CD4-positive, alpha-beta memory T cell (primary cell): Measurements from ENCODE around the gene HIF1AN. TPM values are rescaled to one million over a fixed set of nuclear protein-coding genes. Genes with fewer than 3 reads are reported as not detected.

Source experiments
- CTCF ChIA-PET: fragments of 350-600 bp; sonication (Branson Sonifier 250); formaldehyde crosslinking; loops from one replicate; lab custom pipeline; 2021; ENCODE audit warnings: inconsistent platforms; ENCODE audit not compliant: partially characterized antibody; lab: Charles Lee
- POLR2A ChIA-PET: fragments of 350-600 bp; sonication (Branson Sonifier 250); formaldehyde crosslinking; loops from one replicate; lab custom pipeline; 2021; ENCODE audit not compliant: partially characterized antibody; lab: Charles Lee
- DNase-seq, 5 donors: peaks; one replicate each; pipeline versions ENCODE4 v3.0.0 to v3.0.0-alpha.2; 2020 to 2022; ENCODE audit warnings: mixed read lengths in 1 of 5
- H3K27ac ChIP-seq: one replicate; pipeline ENCODE4 v1.7.0; 2013; ENCODE audit warnings: low read depth, low read length
- H3K27me3 ChIP-seq: 2 replicates; pipeline ENCODE4 v1.7.0; 2013; ENCODE audit warnings: mild to moderate bottlenecking, low read length, moderate library complexity; ENCODE audit not compliant: insufficient read depth
- H3K36me3 ChIP-seq: 2 replicates; pipeline ENCODE4 v1.7.0; 2013; ENCODE audit warnings: mild to moderate bottlenecking, low read length, moderate library complexity; ENCODE audit not compliant: insufficient read depth
- H3K4me1 ChIP-seq: 2 replicates; pipeline ENCODE4 v1.7.0; 2013; ENCODE audit warnings: mild to moderate bottlenecking, low read length, moderate library complexity; ENCODE audit not compliant: insufficient read depth
- H3K4me3 ChIP-seq, 2 donors: one replicate each; pipeline ENCODE4 v1.7.0; 2013; ENCODE audit warnings: low read length in 2 of 2, mild to moderate bottlenecking in 1 of 2
- H3K9me3 ChIP-seq, 2 donors: one replicate each; pipeline ENCODE4 v1.7.0; 2013; ENCODE audit warnings: low read length in 2 of 2, control low read depth in 1 of 2; ENCODE audit not compliant: control insufficient read depth in 1 of 2
- H3K27ac Mint-ChIP-seq, 7 donors: one replicate each; pipeline ENCODE4 v1.8.0; 2020 to 2021; ENCODE audit warnings: mixed read lengths in 7 of 7, mild to moderate bottlenecking in 6 of 7, inconsistent platforms in 3 of 7, moderate library complexity in 3 of 7
- H3K27me3 Mint-ChIP-seq, 2 donors: one replicate each; pipeline ENCODE4 v1.8.0; 2020 to 2021; ENCODE audit warnings: mixed read lengths in 2 of 2
- H3K36me3 Mint-ChIP-seq, 2 donors: one replicate each; pipeline ENCODE4 v1.8.0; 2020 to 2021; ENCODE audit warnings: mixed read lengths in 2 of 2, inconsistent platforms in 1 of 2, mild to moderate bottlenecking in 1 of 2
- H3K4me1 Mint-ChIP-seq, 4 donors: one replicate each; pipeline ENCODE4 v1.8.0; 2020 to 2021; ENCODE audit warnings: mixed read lengths in 4 of 4, mild to moderate bottlenecking in 1 of 4
- H3K4me3 Mint-ChIP-seq, 8 donors: one replicate each; pipeline ENCODE4 v1.8.0; 2020 to 2021; ENCODE audit warnings: mixed read lengths in 8 of 8, mild to moderate bottlenecking in 7 of 8, moderate library complexity in 6 of 8, inconsistent platforms in 3 of 8
- H3K9me3 Mint-ChIP-seq, 8 donors: one replicate each; pipeline ENCODE4 v1.8.0; 2020 to 2021; ENCODE audit warnings: mixed read lengths in 8 of 8, mild to moderate bottlenecking in 5 of 8, inconsistent platforms in 3 of 8, moderate library complexity in 1 of 8
- intact Hi-C: fragments of 100-400 bp; cut with micrococcal nuclease; formaldehyde crosslinking; loops from one replicate; pipeline ENCODE4 v1.15.1; 2023
- polyA plus RNA-seq, 2 donors: library from polyadenylated mRNA; unstranded; fragments of 300-500 nt; fragmentation: Illumina TruSeq; gene quantifications; one replicate each; pipeline ENCODE4 v1.2.3, GENCODE V29; 2021
- total RNA-seq, 2 experiments: library from RNA; stranded (reverse); gene quantifications; one replicate each; pipeline ENCODE4 v1.2.3, GENCODE V29; 2021

HIF1AN gene
- total and polyA plus RNA-seq, 4 experiments from 2014 or later = 26.8 to 69.8 (median 53.2) TPM

GRCh38 chr10:100502926-100503494, 32.7 kb upstream of the HIF1AN start:
- Histone ChIP-seq H3K4me3 (no peak overlapping the region), H3K9me3 (no peaks in the 10 kb centered on the region), H3K27me3 (no peaks in the 10 kb centered on the region), H3K4me1 (peaks cover 11% of the 10 kb centered on the region), H3K36me3 (peaks cover 39% of the 10 kb centered on the region), H3K27ac (no peak overlapping the region)
- intact Hi-C loops = no loop called here
- ChIA-PET POLR2A (no interaction called here), CTCF (interaction anchor here (1.6 to 14.3 kb wide), 2 partner anchors 20 to 69 kb away, joined by 3 to 84 read pairs; no protein-coding TSS in a partner anchor)
- H3K9me3 Mint-ChIP-seq = no peaks in the 10 kb centered on the region
- DNase-seq = no peak
- peaks cover 59 to 68% of the 10 kb centered on the region in 2 donors for H3K36me3 Mint-ChIP-seq
- H3K27ac Mint-ChIP-seq = peak overlapping the region in 1 of 7 donors; percentile 37
- no peak overlapping the region for H3K4me3 Mint-ChIP-seq
- H3K27me3 Mint-ChIP-seq = no peaks in the 10 kb centered on the region
- H3K4me1 Mint-ChIP-seq = peaks cover 3 to 24% (median 6%) of the 10 kb centered on the region in 4 donors

GRCh38 chr10:100504096-100504495, 31.6 kb upstream of the HIF1AN start:
- Mint-ChIP-seq H3K27me3 (no peaks in the 10 kb centered on the region), H3K9me3 (no peaks in the 10 kb centered on the region), H3K27ac (no peak overlapping the region), H3K36me3 (peaks cover 51 to 69% of the 10 kb centered on the region in 2 donors), H3K4me1 (peaks cover 13 to 32% (median 15%) of the 10 kb centered on the region in 4 donors), H3K4me3 (no peak overlapping the region)
- Histone ChIP-seq H3K9me3 (no peaks in the 10 kb centered on the region), H3K4me3 (no peak overlapping the region), H3K4me1 (peaks cover 22% of the 10 kb centered on the region), H3K27ac (no peak overlapping the region), H3K27me3 (no peaks in the 10 kb centered on the region), H3K36me3 (peaks cover 30% of the 10 kb centered on the region)
- intact Hi-C loops = no loop called here
- POLR2A ChIA-PET = no interaction called here
- DNase-seq = no peak
- CTCF ChIA-PET = interaction anchor here (8.7 to 14.3 kb wide), 2 partner anchors 16 to 21 kb away, joined by 84 to 133 read pairs; partner anchors contain the start of gene SEC31B

- Mint-ChIP-seq H3K36me3 (peaks cover 41 to 60% of the 10 kb centered on the region in 2 donors), H3K27ac (peak overlapping the region in 1 of 7 donors; percentile 52), H3K9me3 (no peaks in the 10 kb centered on the region), H3K4me3 (no peak overlapping the region), H3K4me1 (peaks cover 23 to 41% (median 26%) of the 10 kb centered on the region in 4 donors), H3K27me3 (no peaks in the 10 kb centered on the region)
- CTCF ChIA-PET = interaction anchor here (0.9 to 8.7 kb wide), 2 partner anchors 15 to 23 kb away, joined by 6 to 133 read pairs; partner anchors contain the start of gene SEC31B
- Histone ChIP-seq H3K36me3 (peaks cover 22% of the 10 kb centered on the region), H3K27ac (no peak overlapping the region), H3K4me1 (peaks cover 33% of the 10 kb centered on the region), H3K27me3 (no peaks in the 10 kb centered on the region), H3K9me3 (no peaks in the 10 kb centered on the region), H3K4me3 (no peak overlapping the region)
- no peak for DNase-seq
- POLR2A ChIA-PET = no interaction called here
- intact Hi-C loops = loop anchor here (5.0 kb wide), 1 partner anchor 658 kb away; no protein-coding TSS in a partner anchor
Observed at GRCh38 chr10:100505164-100505563, 30.6 kb upstream of the HIF1AN start.

GRCh38 chr10:100506596-100507356, 29.0 kb upstream of the HIF1AN start:
- H3K4me1 Mint-ChIP-seq = peaks cover 37 to 57% (median 41%) of the 10 kb centered on the region in 4 donors
- no peak for DNase-seq
- POLR2A ChIA-PET = no interaction called here
- no peaks in the 10 kb centered on the region for H3K9me3 ChIP-seq
- H3K36me3 Mint-ChIP-seq = peaks cover 34 to 48% of the 10 kb centered on the region in 2 donors
- no peaks in the 10 kb centered on the region for H3K27me3 ChIP-seq
- H3K4me1 ChIP-seq = peaks cover 49% of the 10 kb centered on the region
- intact Hi-C loops = loop anchor here (5.0 kb wide), 1 partner anchor 659 kb away; no protein-coding TSS in a partner anchor
- H3K9me3 Mint-ChIP-seq = no peaks in the 10 kb centered on the region
- H3K27ac ChIP-seq = no peak overlapping the region
- peak overlapping the region in 4 of 7 donors; percentile 53 to 66 (median 64) for H3K27ac Mint-ChIP-seq
- CTCF ChIA-PET = interaction anchor here (2.6 to 10.2 kb wide), 6 partner anchors 10 to 165 kb away, joined by 14 to 133 read pairs (median 84); partner anchors contain the start of genes SCD and SEC31B
- H3K36me3 ChIP-seq = peaks cover 16% of the 10 kb centered on the region
- H3K4me3 ChIP-seq = no peak overlapping the region
- H3K4me3 Mint-ChIP-seq = no peak overlapping the region
- H3K27me3 Mint-ChIP-seq = no peaks in the 10 kb centered on the region

GRCh38 chr10:100507357-100507732, 28.4 kb upstream of the HIF1AN start:
- Histone ChIP-seq H3K36me3 (peaks cover 11% of the 10 kb centered on the region), H3K9me3 (no peaks in the 10 kb centered on the region), H3K27me3 (no peaks in the 10 kb centered on the region), H3K4me1 (peaks cover 54% of the 10 kb centered on the region), H3K4me3 (no peak overlapping the region), H3K27ac (no peak overlapping the region)
- Mint-ChIP-seq H3K36me3 (peaks cover 31 to 45% of the 10 kb centered on the region in 2 donors), H3K9me3 (no peaks in the 10 kb centered on the region), H3K27ac (peak overlapping the region in 4 of 7 donors; percentile 25 to 53 (median 42)), H3K27me3 (no peaks in the 10 kb centered on the region), H3K4me3 (no peak overlapping the region), H3K4me1 (peaks cover 42 to 62% (median 47%) of the 10 kb centered on the region in 4 donors)
- no peak for DNase-seq
- CTCF ChIA-PET = interaction anchor here (1.8 to 10.2 kb wide), 7 partner anchors 10 to 166 kb away, joined by 4 to 133 read pairs (median 68); partner anchors contain the start of genes SCD and SEC31B
- POLR2A ChIA-PET = interaction anchor here (4.1 kb wide), 1 partner anchor 25 kb away, joined by 23 read pairs; no protein-coding TSS in a partner anchor
- intact Hi-C loops = loop anchor here (5.0 kb wide), 1 partner anchor 660 kb away; no protein-coding TSS in a partner anchor

DNA sequence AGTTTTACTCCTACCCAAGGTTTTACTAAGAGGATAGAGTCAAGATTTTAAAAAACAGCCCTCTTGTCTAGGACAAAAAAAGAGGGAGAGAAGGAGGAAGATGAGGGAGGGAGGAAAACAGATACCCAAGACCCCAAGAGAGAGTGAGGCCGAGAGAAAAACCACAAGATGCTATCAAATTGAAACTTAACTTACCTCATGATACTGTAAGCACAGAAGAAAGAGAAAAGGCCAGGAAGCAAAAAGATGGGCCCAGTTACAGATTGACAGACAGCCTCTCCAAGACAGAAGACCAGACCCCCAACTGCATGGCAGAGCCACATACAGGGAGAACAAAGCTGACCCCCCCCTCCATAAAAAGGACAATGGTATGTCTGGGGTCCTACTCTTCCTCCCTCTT, 27.5 kb upstream of the HIF1AN start:
- H3K4me3 Mint-ChIP-seq = peak overlapping the region in 3 of 8 donors; percentile 49 to 53 (median 51)
- H3K27me3 Mint-ChIP-seq = no peaks in the 10 kb centered on the region
- DNase-seq = no peak
- intact Hi-C loops = loop anchor here (1.0 to 5.0 kb wide), 5 partner anchors 26 to 661 kb away; no protein-coding TSS in a partner anchor
- peak overlapping the region; percentile 72 to 94 (median 86) for H3K27ac Mint-ChIP-seq
- H3K9me3 ChIP-seq = no peaks in the 10 kb centered on the region
- H3K36me3 ChIP-seq = peaks cover 11% of the 10 kb centered on the region
- peaks cover 42 to 66% (median 51%) of the 10 kb centered on the region in 4 donors for H3K4me1 Mint-ChIP-seq
- ChIA-PET CTCF (interaction anchor here (0.6 to 10.2 kb wide), 18 partner anchors 7 to 659 kb away, joined by 3 to 133 read pairs (median 7); partner anchors contain the start of genes HIF1AN, NDUFB8, SCD and SEC31B), POLR2A (interaction anchor here (0.9 to 4.1 kb wide), 5 partner anchors 9 to 74 kb away, joined by 3 to 23 read pairs (median 6); partner anchors contain the start of gene HIF1AN)
- H3K4me1 ChIP-seq = peaks cover 58% of the 10 kb centered on the region
- no peak overlapping the region for H3K4me3 ChIP-seq
- H3K27me3 ChIP-seq = no peaks in the 10 kb centered on the region
- no peaks in the 10 kb centered on the region for H3K9me3 Mint-ChIP-seq
- H3K36me3 Mint-ChIP-seq = peaks cover 25 to 39% of the 10 kb centered on the region in 2 donors
- H3K27ac ChIP-seq = peak overlapping the region; percentile 22
